ENCODE results near the gene IQGAP2.

- TF ChIP-seq CTCF (IDR thresholded peaks at IDR 0.05) (no peak), EP300 (IDR thresholded peaks at IDR 0.05; ENCODE audit: low read depth) (no peak), POLR2AphosphoS5 (IDR thresholded peaks at IDR 0.05) (no peak), POLR2A (IDR thresholded peaks at IDR 0.05) (no peak)
Measured at GRCh38 chr5:76499507-76500161, 96.5 kb downstream of the IQGAP2 start.

Measured in transverse colon (tissue), 4 donors.